GM23248 (cell line): Measurements from ENCODE around the gene SEC16A. TPM values are rescaled to one million over a fixed set of nuclear protein-coding genes. Genes with fewer than 3 reads are reported as not detected.

Experiments used
- DNase-seq: peaks from one replicate; pipeline ENCODE4 v3.0.0-alpha.2; 2015
- H2AFZ ChIP-seq: fragments of 200-600 bp; sonication (generic); 2 replicates; pipeline ENCODE4 v1.6.1; 2016; ENCODE audit warnings: antibody characterized with exemption
- H3F3A ChIP-seq: fragments of 200-600 bp; sonication (generic); 2 replicates; pipeline ENCODE4 v1.6.1; 2016; ENCODE audit warnings: mild to moderate bottlenecking, antibody characterized with exemption, mixed run types; ENCODE audit not compliant: insufficient read depth
- H3K27ac ChIP-seq: fragments of 200-600 bp; sonication (generic); 2 replicates; pipeline ENCODE4 v1.5.1; 2016; ENCODE audit warnings: mild to moderate bottlenecking
- H3K27me3 ChIP-seq: fragments of 200-600 bp; sonication (generic); replicated peaks from 2 replicates; pipeline ENCODE4 v1.6.1; 2016; ENCODE audit warnings: mild to moderate bottlenecking; ENCODE audit not compliant: insufficient read depth
- H3K36me3 ChIP-seq: fragments of 200-600 bp; sonication (generic); 2 replicates; pipeline ENCODE4 v1.6.1; 2016; ENCODE audit warnings: low read depth, mild to moderate bottlenecking
- H3K4me1 ChIP-seq: fragments of 200-600 bp; sonication (generic); 2 replicates; pipeline ENCODE4 v1.6.1; 2016; ENCODE audit warnings: mild to moderate bottlenecking; ENCODE audit not compliant: insufficient read depth
- H3K4me2 ChIP-seq: fragments of 200-600 bp; sonication (generic); one replicate; pipeline ENCODE4 v1.6.1; 2016; ENCODE audit warnings: mild to moderate bottlenecking; ENCODE audit not compliant: unreplicated experiment
- H3K4me3 ChIP-seq: fragments of 200-600 bp; sonication (generic); 2 replicates; pipeline ENCODE4 v1.5.1; 2016; ENCODE audit warnings: mild to moderate bottlenecking
- H3K79me2 ChIP-seq: fragments of 200-600 bp; sonication (generic); 2 replicates; pipeline ENCODE4 v1.6.1; 2016; ENCODE audit warnings: mild to moderate bottlenecking; ENCODE audit not compliant: insufficient read depth
- H3K9ac ChIP-seq: fragments of 200-600 bp; sonication (generic); 2 replicates; pipeline ENCODE4 v1.6.1; 2016; ENCODE audit warnings: mild to moderate bottlenecking
- H3K9me2 ChIP-seq: fragments of 200-600 bp; sonication (generic); 2 replicates; pipeline ENCODE4 v1.6.1; 2016; ENCODE audit warnings: mixed run types, mild to moderate bottlenecking, moderate library complexity; ENCODE audit not compliant: insufficient read depth
- H3K9me3 ChIP-seq: fragments of 200-600 bp; sonication (generic); one replicate; pipeline ENCODE4 v1.6.1; 2017; ENCODE audit warnings: low read depth
- H4K20me1 ChIP-seq: fragments of 200-600 bp; sonication (generic); 2 replicates; pipeline ENCODE4 v1.6.0; 2016; ENCODE audit not compliant: insufficient read depth
- EZH2 ChIP-seq: fragments of 200-600 bp; sonication (generic); IDR thresholded peaks from 2 replicates; pipeline ENCODE4 v1.6.1; 2018; ENCODE audit warnings: antibody characterized with exemption, mild to moderate bottlenecking; ENCODE audit not compliant: insufficient read depth, poor library complexity, severe bottlenecking
- EZH2phosphoT487 ChIP-seq: fragments of 200-600 bp; sonication (generic); IDR thresholded peaks from 2 replicates; pipeline ENCODE4 v1.6.1; 2018; ENCODE audit warnings: antibody characterized with exemption, moderate library complexity, mild to moderate bottlenecking, low read depth; ENCODE audit not compliant: insufficient read depth
- WGBS, 2 experiments: methylation state at CpG; one replicate each; pipeline ENCODE4 v1.1.6; 2015 to 2017; ENCODE audit warnings: low lambda C conversion rate in 2 of 2, low coverage in 1 of 2; ENCODE audit errors: missing lambda C conversion rate in 2 of 2; 5-methylcytosine and 5-hydroxymethylcytosine counted together
- in situ Hi-C: fragments of 300-500 bp; cut with MboI; formaldehyde crosslinking; loops from 2 replicates; pipeline ENCODE4 v1.15.0; 2020
- polyA plus RNA-seq: library from polyadenylated mRNA; unstranded; fragments of >200 nt; fragmentation: Nextera tagmentation; extraction: Ambion mirVana; gene quantifications from 2 replicates; pipeline ENCODE4 v1.2.1, GENCODE V29; 2016
- total RNA-seq: library from RNA; depleted of rRNA; stranded (reverse); fragments of >200 nt; shearing (Covaris generic); gene quantifications from 2 replicates; pipeline ENCODE4 v1.2.3, GENCODE V29; 2014

Gene SEC16A
- total and polyA plus RNA-seq, 2 experiments from 2014 or later = 34.5 to 43.4 TPM

GRCh38 chr9:136451221-136451877, 31.5 kb downstream of the SEC16A start:
- TF ChIP-seq EZH2 (no peak), EZH2phosphoT487 (no peak)
- Histone ChIP-seq H3K4me3 (no peak overlapping the region), H3K9ac (no peak overlapping the region), H4K20me1 (no peaks in the 10 kb centered on the region), H3K27ac (no peak overlapping the region), H3K9me3 (no peaks in the 10 kb centered on the region), H2AFZ (no peak overlapping the region), H3K36me3 (peaks cover 38% of the 10 kb centered on the region), H3K9me2 (no peaks in the 10 kb centered on the region), H3K27me3 (no peaks in the 10 kb centered on the region), H3F3A (0 out of 2 replicates have a peak, but pooled peaks cover 4% of the 10 kb centered on the region), H3K79me2 (peaks cover 29% of the 10 kb centered on the region), H3K4me2 (no peak overlapping the region), H3K4me1 (no peaks in the 10 kb centered on the region)
- in situ Hi-C loops = no loop called here
- 87 to 91% methylated on average over 26 of the region's 26 CpGs for WGBS, 2 experiments
- no peak for DNase-seq

DNA sequence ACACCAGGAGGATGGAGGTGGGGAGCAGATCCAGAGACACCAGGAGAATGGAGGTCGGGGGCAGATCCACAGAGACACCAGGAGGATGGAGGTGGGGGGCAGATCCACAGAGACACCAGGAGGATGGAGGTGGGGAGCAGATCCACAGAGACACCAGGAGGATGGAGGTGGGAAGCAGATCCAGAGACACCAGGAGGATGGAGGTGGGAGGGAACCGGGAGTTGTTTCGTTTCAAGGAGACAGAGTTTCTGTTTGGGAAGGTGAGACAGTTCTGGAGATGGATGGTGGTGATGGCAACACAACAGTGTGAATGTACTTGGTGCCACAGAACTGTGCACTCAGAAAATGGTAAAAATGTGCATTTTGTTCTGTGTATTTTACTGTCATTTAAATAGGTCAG, 34.2 kb downstream of the SEC16A start:
- H3K9me3 ChIP-seq = no peaks in the 10 kb centered on the region
- H3K9me2 ChIP-seq = no peaks in the 10 kb centered on the region
- in situ Hi-C loops = no loop called here
- H3K27me3 ChIP-seq = no peaks in the 10 kb centered on the region
- H3K4me2 ChIP-seq = no peak overlapping the region
- H3K27ac ChIP-seq = no peak overlapping the region
- H3F3A ChIP-seq = peaks cover 7% of the 10 kb centered on the region; the same call in 1 of the 2 replicates
- WGBS, 2 experiments = 87 to 96% methylated on average over 2 to 3 of the region's 3 CpGs
- H3K9ac ChIP-seq = no peak overlapping the region
- no peak for DNase-seq
- peaks cover 36% of the 10 kb centered on the region for H3K79me2 ChIP-seq
- H3K4me3 ChIP-seq = no peak overlapping the region
- TF ChIP-seq EZH2 (no peak), EZH2phosphoT487 (no peak)
- H3K4me1 ChIP-seq = no peaks in the 10 kb centered on the region
- H2AFZ ChIP-seq = no peak overlapping the region
- H3K36me3 ChIP-seq = peaks cover 48% of the 10 kb centered on the region
- H4K20me1 ChIP-seq = no peaks in the 10 kb centered on the region

GRCh38 chr9:136447173-136447778, 35.6 kb downstream of the SEC16A start:
- Histone ChIP-seq H4K20me1 (no peaks in the 10 kb centered on the region), H3K27ac (no peak overlapping the region), H3K4me2 (no peak overlapping the region), H3K9me2 (no peaks in the 10 kb centered on the region), H3K9ac (no peak overlapping the region), H3K4me3 (no peak overlapping the region), H3K36me3 (peaks cover 45% of the 10 kb centered on the region), H3K9me3 (no peaks in the 10 kb centered on the region), H2AFZ (no peak overlapping the region), H3K4me1 (no peaks in the 10 kb centered on the region), H3K27me3 (no peaks in the 10 kb centered on the region), H3K79me2 (peaks cover 33% of the 10 kb centered on the region), H3F3A (peaks cover 7% of the 10 kb centered on the region; the same call in 1 of the 2 replicates)
- no peak for DNase-seq
- in situ Hi-C loops = no loop called here
- 96% methylated on average over 27 of the region's 27 CpGs for WGBS, 2 experiments
- TF ChIP-seq EZH2 (no peak), EZH2phosphoT487 (no peak)

- H3K36me3 ChIP-seq = peaks cover 42% of the 10 kb centered on the region
- H3K9me3 ChIP-seq = no peaks in the 10 kb centered on the region
- H3K27me3 ChIP-seq = no peaks in the 10 kb centered on the region
- in situ Hi-C loops = no loop called here
- no peak overlapping the region for H3K27ac ChIP-seq
- WGBS, 2 experiments = 86 to 88% methylated on average over 7 of the region's 7 CpGs
- H3K79me2 ChIP-seq = peaks cover 26% of the 10 kb centered on the region
- H2AFZ ChIP-seq = no peak overlapping the region
- H3K4me2 ChIP-seq = no peak overlapping the region
- H3K4me1 ChIP-seq = no peaks in the 10 kb centered on the region
- H3K9me2 ChIP-seq = no peaks in the 10 kb centered on the region
- H3F3A ChIP-seq = peaks cover 11% of the 10 kb centered on the region
- no peaks in the 10 kb centered on the region for H4K20me1 ChIP-seq
- DNase-seq = no peak
- TF ChIP-seq EZH2phosphoT487 (no peak), EZH2 (no peak)
- H3K4me3 ChIP-seq = no peak overlapping the region
- no peak overlapping the region for H3K9ac ChIP-seq
Observed at GRCh38 chr9:136445799-136446198, 37.0 kb downstream of the SEC16A start.

DNA sequence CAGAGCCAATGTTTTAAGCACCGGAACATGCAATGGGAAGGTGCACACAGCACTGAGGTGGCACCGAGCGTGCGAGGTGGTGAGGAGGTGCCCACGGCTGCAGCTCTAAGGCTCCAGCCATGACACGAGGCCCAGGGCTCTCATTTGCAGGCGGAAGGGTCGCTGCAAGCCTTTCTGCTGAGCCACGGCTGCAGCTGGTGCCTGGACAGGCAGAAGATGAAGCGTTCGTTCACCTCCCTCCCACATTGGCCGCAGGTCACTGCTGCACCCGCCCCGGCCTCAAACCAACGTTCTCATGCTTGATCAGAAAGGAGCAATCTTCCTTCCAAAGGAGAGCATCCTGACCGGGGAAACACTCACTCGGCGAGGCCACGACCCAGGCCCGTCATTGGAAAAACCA, 38.7 kb downstream of the SEC16A start:
- H3K27ac ChIP-seq = no peak overlapping the region
- no peaks in the 10 kb centered on the region for H3K27me3 ChIP-seq
- no peak overlapping the region for H3K4me2 ChIP-seq
- peaks cover 41% of the 10 kb centered on the region for H3K36me3 ChIP-seq
- WGBS, 2 experiments = 90 to 91% methylated on average over 20 of the region's 20 CpGs
- peaks cover 16% of the 10 kb centered on the region for H3F3A ChIP-seq
- in situ Hi-C loops = no loop called here
- H3K79me2 ChIP-seq = peaks cover 12% of the 10 kb centered on the region; the same call in 1 of the 2 replicates
- H4K20me1 ChIP-seq = no peaks in the 10 kb centered on the region
- no peaks in the 10 kb centered on the region for H3K9me2 ChIP-seq
- DNase-seq = no peak
- no peak overlapping the region for H3K4me3 ChIP-seq
- TF ChIP-seq EZH2 = no peak
- TF ChIP-seq EZH2phosphoT487 = no peak
- no peak overlapping the region for H2AFZ ChIP-seq
- no peaks in the 10 kb centered on the region for H3K9me3 ChIP-seq
- H3K9ac ChIP-seq = no peak overlapping the region
- H3K4me1 ChIP-seq = no peaks in the 10 kb centered on the region
